H1 (cell line): ENCODE measurements around the gene FGF2. TPM values are rescaled to one million over a fixed set of nuclear protein-coding genes. Genes with fewer than 3 reads are reported as not detected.

Experiments
- ASH2L ChIP-seq: fragments of 200-600, 300-600 bp; sonication (generic); IDR thresholded peaks from one replicate; pipeline ENCODE4 v1.7.1; 2017; ENCODE audit warnings: low read length
- RAD21 ChIP-seq, 2 experiments: IDR thresholded peaks in 1 of 2; conservative IDR thresholded peaks in 1 of 2; 2 replicates each; pipeline ENCODE4 v1.6.1; 2011; ENCODE audit warnings: low read depth in 2 of 2, low read length in 2 of 2, improper control_type of control experiment in 1 of 2, inconsistent platforms in 1 of 2, mild to moderate bottlenecking in 1 of 2, moderate library complexity in 1 of 2
- TAF7 ChIP-seq: optimal IDR thresholded peaks from 2 replicates; pipeline ENCODE3; 2011; ENCODE audit warnings: low read depth, mild to moderate bottlenecking, inconsistent platforms, low read length, moderate library complexity, borderline replicate concordance
- polyA plus RNA-seq, 7 experiments: library from polyadenylated mRNA; depleted of rRNA in 3 of 7; stranded (reverse) in 5 of 7; unstranded in 2 of 7; fragments of >200 nt in 5 of 7; fragments of 200-250 nt in 2 of 7; gene quantifications; 1 replicate in 5 of 7; 2 replicates in 1 of 7; 4 replicates in 1 of 7; pipeline versions ENCODE4 v1.2.1 to v1.2.3, GENCODE V29; 2011 to 2013; ENCODE audit warnings: missing spikeins in 2 of 7, mixed read lengths in 2 of 7
- total RNA-seq: library from RNA; stranded (reverse); fragmentation: NEBNext Ultra II Directional; extraction: Animal tissue kit (Norgen Biotek cat#: 25700); gene quantifications from 2 replicates; pipeline ENCODE4 v1.2.1, GENCODE V29; 2021

The FGF2 gene
- total and polyA plus RNA-seq, 2 of the 8 experiments (the other 6 are each of a cell fraction or from before 2014, with no cell fraction given), result 23.4 to 145 TPM

- no peak for TF ChIP-seq RAD21 (IDR thresholded peaks at IDR 0.05 in 1 of 2, conservative IDR thresholded peaks at IDR 0.05 in 1 of 2; ENCODE audit: low read depth in 2 of 2, low read length in 2 of 2)
- no peak for TF ChIP-seq ASH2L
- no peak for TF ChIP-seq TAF7
Measured at GRCh38 chr4:122855353-122855890, 28.8 kb downstream of the FGF2 start (continued).
